Testis (tissue), 2 donors: ENCODE data around the gene CDC16.

Source experiments
- POLR2A ChIP-seq: fragments of 450-650 bp; IDR thresholded peaks from one replicate; pipeline ENCODE4 v1.6.1; 2017; ENCODE audit warnings: antibody characterized with exemption, mild to moderate bottlenecking, moderate library complexity
- TF ChIP-seq, protein P1 (sequence below), 3 experiments: fragments of 450-650 bp in 2 of 3; fragments of 200-600 bp in 1 of 3; sonication (generic) in 1 of 3; IDR thresholded peaks; one replicate each; pipeline ENCODE4 v1.5.1; 2016 to 2019; ENCODE audit warnings: antibody characterized with exemption in 3 of 3, mild to moderate bottlenecking in 2 of 3, moderate library complexity in 1 of 3

DNA sequence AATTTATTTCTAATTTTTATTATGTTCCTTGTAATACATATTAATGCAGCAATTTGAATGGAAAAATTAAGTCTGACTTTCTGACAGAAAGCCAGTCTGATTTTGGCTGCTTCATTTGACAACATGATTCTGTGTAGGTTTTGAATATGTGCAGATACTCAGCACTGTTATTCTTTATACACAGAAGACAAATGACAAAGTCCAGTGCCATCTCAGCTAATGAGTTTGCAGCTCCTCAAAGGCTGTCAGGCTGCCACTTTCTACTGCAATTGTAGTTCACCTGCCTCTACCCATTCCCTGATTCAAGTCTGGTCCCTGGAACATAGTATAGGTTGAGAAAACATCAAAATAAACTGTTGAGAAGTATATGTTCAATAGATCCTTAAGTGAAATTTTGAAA, 76.7 kb downstream of the CDC16 start:
- TF ChIP-seq POLR2A: no peak
- TF ChIP-seq, protein P1, sequence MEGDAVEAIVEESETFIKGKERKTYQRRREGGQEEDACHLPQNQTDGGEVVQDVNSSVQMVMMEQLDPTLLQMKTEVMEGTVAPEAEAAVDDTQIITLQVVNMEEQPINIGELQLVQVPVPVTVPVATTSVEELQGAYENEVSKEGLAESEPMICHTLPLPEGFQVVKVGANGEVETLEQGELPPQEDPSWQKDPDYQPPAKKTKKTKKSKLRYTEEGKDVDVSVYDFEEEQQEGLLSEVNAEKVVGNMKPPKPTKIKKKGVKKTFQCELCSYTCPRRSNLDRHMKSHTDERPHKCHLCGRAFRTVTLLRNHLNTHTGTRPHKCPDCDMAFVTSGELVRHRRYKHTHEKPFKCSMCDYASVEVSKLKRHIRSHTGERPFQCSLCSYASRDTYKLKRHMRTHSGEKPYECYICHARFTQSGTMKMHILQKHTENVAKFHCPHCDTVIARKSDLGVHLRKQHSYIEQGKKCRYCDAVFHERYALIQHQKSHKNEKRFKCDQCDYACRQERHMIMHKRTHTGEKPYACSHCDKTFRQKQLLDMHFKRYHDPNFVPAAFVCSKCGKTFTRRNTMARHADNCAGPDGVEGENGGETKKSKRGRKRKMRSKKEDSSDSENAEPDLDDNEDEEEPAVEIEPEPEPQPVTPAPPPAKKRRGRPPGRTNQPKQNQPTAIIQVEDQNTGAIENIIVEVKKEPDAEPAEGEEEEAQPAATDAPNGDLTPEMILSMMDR (IDR thresholded peaks at IDR 0.05): no peak
